HG03175 (cell line): ENCODE data around the gene PALB2.
"Not testable (repeated sequence)": the region's sequence is repeated elsewhere in the genome, so short reads cannot be mapped to it uniquely, and the experiment has no call there.

ENCODE experiments used
- ATAC-seq: cut with Tn5 transposase; IDR thresholded peaks from one replicate; pipeline ENCODE4 v1.9.1; 2021; ENCODE audit warnings: mild to moderate bottlenecking, moderate library complexity; ENCODE audit not compliant: unreplicated experiment

PALB2 gene

DNA sequence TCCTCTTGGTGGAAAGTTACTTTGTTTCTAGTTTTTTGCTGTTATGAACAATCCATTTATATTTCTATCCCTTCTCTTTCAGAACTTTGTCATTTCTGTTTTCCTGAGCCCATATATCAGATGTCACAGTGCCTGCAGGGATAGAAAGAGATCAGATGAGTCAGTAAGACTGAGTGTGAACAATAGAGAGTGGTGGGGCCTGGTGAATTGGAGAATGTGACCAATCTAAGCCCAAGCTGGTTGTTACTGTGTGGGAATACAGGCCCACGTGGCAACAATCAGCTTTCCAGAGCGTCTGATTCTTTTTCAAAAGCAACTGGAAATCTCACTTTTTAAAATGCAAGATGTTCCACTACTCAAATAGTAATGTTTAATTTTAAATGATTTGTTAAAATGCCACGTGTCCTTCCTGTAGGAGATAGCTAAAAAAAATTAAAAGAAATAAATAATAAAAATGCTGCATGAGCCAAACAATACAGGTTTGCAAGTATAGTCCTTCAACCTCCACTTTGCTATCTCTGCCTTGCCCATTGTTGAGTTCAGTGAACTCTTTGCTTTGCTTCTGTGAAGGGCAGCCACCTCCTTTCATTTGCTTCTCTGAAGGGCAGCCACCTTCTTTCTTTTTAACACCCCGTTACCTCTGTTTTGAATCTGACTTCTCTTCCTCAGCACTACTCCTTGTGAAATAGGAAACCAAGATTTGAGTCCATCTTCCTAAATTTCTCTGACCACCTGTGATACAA, 9.7 kb upstream of the PALB2 start:
- no peak for ATAC-seq

DNA sequence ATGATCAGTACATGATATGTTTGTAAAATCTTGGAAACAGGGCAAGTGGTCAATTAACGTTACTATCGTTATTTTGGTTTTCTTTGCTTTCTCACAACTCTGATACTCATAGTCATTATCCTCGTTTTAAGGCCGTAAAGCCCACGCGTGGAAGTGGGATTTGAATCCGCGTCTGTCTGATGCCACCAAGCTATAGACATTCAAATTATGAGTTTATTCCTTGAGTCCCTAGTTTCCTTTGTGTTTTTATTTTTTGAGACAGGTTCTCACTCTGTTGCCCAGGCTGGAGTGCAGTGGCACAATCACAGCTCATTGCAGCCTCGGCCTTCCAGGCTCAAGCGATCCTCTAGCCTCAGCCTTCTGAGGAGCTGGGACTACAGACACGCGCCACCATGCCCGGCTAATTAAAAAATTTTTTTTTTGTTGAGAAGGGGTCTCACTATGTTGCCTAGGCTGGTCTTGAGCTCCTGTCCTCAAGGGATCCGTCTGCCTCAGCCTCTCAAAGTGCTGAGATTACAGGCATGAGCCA, 1.2 kb upstream of the PALB2 start:
- no peak for ATAC-seq

DNA sequence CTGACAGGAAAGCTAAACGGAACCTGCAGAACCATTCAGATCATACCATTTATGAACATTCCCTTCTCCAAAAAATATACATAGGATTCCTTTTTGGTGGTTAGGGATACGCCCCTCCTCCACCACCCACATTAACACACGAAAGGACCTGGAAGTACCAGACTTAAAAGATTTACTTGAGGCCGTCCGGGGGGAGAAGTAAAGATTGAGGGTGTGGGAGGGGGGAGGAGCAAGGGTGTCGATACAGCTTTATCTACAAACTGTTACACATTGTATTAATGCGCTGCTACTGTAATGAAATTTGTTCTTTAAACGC, 537 bp downstream of the PALB2 start:
- no peak for ATAC-seq

DNA sequence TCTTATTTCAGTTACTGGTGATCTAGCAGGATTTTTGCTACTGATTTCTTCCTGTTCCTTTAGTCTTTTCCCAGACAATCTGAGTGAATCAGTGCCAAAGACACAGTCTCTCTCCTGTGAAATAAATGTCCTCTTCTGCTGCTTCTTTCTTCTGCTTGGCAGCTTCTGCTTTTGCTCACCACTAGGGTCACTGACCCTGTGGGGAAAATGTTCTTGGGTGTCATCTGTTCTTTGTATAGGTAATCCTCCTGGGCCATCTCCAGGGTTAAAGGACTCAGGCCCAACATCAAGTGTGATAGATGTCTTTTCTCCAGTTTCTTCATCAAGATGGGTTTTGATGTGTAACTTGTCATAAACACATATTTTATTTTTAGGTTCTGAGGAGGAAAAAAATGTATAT, 5.2 kb downstream of the PALB2 start:
- ATAC-seq = no peak

DNA sequence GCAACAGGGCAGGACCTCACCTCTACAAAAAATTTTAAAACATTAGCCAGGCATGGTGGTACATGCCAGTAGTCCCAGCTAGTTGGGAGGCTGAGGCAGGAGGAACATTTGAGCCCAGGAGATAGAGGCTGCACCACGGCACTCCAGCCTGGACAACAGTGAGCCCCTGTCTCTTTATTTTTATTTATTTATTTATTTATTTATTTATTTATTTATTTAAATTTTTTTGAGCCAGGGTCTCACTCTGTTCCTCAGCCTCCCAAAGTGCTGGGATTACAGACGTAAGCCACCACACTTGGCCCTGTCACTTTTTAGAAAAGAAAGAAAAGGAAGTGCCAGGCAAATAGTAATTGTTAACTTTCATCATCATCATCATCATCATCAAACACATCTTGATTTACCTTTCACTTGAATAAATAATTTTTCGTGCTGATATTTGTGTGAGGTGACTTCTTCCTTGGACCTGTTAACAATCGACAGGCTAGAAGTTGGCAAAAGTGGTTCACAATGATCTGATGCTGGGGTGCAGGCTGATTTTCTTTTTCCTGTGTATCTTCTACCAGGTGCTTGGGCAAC, 6.6 kb downstream of the PALB2 start:
- ATAC-seq = no peak

DNA sequence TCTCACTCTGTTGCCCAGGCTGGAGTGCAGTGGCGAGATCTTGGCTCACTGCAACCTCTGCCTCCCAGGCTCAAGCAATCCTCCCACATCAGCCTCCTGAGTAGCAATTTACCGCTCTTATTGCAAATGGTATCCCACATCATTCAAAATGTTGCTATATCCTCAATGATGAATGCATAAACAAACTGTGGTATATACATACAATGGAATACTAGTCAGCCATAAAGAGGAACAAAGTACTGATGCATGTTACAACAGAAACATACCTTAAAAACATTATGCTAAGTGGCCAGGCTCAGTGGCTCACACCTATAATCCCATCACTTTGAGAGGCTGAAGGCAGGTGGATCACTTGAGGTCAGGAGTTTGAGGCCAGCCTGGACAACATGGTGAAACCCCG, 9.2 kb downstream of the PALB2 start:
- not testable (repeated sequence) for ATAC-seq

DNA sequence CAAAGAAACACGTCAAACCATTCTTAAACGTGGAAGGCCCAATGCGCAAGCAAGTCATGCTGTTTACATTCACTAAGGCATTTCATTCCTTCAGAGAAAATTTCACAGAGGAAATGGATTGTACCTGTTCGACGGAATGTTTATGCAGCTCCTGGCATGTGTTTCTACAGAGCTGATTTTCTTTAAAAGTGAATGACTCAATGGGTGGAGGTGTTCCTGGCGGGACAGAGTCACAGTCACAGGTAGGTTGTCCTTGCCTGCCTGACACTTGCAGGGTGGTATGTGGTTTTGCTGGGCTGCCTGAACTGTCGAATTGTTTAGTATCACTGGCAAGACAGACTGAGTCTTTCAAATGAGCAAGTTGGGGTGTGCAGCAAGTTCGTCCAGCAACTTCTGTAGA, 11.6 kb downstream of the PALB2 start:
- ATAC-seq = no peak

DNA sequence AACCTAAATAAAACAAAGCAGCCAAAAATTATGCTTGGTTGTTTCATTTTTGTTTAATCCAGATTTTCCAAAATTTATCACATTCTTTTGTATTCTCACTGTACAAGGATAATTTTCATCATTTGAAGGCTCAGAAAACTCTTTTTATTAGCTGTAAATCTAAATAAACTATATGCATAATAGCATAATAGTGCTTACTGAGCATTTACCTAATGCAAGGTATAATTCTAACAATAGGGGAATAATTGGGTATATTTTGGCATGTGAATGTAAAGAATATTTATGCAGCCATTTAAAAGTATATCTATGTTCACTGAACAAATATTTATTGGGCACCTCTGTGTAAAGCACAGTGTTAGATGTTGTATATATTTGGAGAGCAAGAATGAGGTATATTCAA, 17.0 kb downstream of the PALB2 start:
- no peak for ATAC-seq

DNA sequence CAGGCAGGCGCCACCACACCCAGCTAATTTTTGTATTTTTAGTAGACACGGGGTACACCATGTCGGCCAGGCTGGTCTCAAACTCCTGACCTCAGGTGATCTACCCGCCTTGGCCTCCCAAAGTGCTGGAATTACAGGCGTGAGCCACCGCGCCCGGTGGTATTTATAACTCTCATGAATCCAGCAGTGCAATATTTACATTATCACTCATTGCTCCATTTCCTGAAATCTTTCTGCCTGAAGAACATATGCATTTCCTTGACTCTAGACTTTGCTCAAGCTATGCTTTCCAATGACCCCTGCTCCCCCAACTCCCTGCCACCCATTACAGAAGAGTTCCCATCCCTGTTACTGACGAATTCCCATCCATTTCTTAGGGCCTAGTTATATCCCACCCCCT, 25.3 kb downstream of the PALB2 start:
- ATAC-seq = no peak

DNA sequence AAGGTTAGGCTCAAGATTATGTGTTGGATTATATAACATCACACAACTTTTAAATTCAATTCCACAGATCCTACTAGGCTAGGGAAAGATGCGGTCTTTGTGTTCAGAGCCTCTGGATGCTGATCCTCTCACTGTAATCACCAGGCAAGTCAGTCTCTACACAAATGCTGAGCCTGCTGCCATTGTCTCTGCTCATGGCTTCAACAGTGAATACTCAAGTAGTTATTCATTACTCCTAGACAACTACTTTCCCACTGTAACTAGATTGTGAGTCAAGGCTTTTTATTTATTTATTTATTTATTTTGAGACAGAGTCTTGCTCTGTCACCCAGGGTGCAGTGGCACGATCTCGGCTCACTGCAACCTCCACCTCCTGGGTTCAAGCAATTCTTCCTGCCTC, 29.2 kb downstream of the PALB2 start:
- ATAC-seq = no peak

DNA sequence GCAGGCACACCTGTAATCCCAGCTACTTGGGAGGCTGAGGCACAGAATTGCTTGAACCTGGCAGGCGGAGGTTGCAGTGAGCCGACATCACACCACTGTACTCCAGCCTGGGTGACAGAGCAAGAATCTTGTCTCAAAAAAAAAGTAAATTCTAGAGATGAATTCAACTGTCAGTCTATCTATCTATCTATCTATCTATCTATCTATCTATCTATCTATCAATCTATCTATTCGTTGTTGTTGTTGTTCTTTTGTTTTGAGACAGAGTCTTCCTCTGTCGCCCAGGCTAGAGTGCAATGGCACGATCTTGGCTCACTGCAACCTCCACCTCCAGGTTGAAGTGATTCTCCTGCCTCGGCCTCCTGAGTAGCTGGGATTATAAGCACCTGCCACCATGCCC, 30.2 kb downstream of the PALB2 start:
- not testable (repeated sequence) for ATAC-seq

DNA sequence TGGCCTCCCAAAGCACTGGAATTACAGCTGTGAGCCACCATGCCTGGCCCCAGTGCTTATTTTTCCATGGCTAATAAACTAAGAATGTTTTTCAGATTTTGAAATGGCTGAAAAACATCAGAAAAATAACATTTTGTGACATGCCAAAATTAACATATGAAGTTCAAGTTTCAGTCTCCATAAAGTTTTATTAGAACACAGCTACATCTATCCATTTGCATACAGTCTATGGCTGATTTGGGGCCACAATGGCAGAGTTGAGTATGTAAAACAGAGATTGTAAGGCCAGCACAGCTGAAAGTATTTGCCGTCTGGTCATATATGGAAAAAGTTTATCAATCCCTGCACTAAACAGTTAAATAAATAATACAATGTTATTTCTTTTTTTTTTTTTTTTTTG, 31.2 kb downstream of the PALB2 start:
- no peak for ATAC-seq

DNA sequence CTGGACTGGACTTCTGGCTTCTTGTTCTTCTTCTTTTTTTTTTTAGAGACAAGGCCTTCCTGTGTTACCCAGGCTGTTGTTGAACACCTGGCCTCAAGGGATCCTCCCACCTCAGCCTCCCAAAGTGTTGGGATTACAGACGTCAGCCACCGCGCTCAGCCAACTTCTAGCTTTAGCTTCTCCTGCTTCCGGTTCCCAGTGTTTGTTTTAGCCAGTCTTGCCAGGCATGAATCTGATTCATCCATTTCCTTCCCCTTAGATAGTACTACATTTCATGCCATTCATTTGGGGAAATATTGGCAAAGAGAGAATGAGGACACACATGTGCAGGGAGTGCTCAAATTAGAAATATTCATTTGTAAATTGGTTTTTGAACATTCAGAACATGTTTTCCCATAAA, 32.9 kb downstream of the PALB2 start:
- no peak for ATAC-seq

DNA sequence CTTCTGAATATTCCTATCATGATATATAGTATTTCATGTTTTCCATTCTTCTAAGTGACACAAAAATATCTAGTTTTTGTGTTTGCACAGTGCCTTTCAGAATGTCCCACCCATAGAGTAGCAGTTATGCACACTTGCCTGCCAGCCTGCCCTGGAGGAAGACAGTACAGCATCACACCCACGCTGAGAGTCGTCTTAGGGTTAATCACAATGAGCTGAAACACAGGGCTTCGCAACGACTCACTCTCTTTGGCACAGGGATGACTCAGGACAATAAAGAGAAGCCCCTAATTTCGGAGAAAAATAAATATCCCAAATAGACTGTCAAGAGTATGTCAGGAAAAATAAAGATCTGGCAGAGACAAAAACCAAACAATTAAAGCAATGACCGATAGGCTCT, 33.4 kb downstream of the PALB2 start:
- no peak for ATAC-seq

DNA sequence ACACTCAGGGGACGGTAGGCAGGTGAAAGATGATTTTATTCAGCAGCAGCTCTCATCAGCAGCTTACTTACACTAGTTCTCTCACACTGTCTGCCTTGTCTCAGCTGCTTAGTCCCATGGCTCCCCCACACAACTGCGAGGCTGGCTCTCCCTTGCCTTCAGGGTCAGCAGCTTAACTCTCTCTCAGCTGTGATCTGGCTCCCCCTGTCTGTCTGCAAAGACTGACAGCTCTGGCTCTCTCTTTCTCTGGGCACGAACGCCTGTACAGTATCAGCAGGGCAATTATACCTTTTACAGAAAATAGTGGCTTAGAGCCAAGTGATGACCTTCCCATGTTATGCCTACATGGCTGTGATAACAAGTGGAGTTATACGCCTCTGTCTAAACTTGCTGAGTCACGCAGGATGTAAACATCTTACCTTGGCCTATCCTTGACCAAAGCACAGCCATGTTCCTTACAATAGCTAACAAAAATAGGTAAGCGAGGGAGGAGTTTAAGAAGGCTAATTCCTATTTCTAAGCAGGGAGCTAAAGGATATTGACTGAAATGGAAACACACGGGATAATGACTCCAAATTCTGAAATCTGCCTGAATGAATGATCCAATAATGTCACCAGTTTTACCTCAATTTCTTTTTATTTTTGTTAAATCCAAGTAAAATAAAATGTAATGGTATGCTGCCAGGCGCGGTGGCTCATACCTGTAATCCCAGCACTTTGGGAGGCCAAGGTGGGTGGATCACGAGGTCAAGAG, 43.9 kb downstream of the PALB2 start:
- ATAC-seq = no peak

DNA sequence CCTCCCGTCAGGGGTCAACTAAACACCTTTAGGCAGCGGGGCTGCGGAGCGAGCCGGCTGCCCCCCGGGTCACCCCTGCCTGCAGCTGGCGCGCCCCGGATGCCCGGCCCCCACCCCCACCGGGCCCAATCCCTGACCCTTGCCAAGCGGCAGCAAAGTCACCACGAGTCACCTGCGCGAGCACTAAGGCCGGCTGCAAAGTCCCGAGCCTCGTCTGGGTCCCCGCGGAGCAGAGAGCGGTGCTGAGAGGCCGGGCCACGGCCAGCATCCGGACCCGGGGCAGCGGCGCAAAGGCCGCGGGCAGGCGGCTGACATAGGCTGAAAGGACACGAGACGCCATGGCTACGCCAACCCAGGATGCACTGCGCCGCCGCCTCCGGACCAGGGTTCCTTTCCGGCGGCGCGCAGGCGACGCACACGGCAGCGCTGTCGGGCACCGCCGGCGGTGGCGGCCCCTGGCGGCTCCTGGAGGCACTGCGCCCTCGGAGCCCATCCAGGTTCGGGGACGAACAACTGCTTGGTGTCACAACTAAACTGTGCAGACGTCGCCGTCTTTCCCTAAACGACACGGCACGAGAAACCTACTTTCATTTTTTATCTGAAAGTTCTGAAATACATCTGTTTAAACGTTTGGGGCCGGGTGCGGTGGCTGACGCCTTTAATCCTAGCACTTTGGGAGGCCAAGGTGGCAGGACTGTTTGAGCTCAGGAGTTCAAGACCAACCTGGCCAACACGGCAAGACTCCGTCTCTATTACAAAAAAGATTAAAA, 45.0 kb downstream of the PALB2 start, which contains the start of gene NDUFAB1:
TSS of gene NDUFAB1 (minus strand) at position 366 of the 770 bp plus-strand sequence. CDS start at position 340, 26 bp downstream.
- peak; percentile 95 for ATAC-seq

DNA sequence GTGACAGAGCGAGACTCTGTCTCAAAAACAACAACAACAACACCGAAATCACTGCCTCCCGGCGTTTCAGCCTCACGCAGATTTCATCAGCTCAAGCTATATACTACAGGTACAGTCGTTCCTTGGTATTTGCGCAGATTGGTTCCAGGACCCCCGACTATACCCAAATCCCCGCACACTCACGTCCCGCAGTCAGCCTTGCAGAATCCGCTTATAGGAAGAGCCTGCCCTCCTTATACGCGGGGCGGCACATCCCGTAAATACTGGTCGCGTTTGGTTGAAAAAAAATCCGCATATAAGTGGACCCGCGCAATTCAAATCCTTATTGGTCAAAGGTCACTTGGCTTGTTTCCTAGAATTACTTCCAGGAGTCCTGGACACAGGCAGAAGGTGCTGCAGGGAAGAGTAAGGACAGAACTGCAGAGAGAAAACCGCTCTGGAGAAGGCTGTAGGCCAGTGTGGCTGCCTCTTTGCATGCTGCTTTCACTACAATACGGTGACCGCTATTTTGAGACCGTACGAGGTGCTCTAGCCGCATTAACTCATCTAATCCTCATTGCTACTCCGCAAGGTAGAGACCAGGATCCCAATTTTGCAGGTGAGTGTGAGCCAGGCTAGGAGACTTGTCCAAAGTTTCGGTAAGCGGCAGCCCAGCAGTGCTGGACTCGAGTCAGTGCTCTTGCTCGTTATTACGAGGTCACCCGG, 45.7 kb downstream of the PALB2 start:
- peak; percentile 23 for ATAC-seq

DNA sequence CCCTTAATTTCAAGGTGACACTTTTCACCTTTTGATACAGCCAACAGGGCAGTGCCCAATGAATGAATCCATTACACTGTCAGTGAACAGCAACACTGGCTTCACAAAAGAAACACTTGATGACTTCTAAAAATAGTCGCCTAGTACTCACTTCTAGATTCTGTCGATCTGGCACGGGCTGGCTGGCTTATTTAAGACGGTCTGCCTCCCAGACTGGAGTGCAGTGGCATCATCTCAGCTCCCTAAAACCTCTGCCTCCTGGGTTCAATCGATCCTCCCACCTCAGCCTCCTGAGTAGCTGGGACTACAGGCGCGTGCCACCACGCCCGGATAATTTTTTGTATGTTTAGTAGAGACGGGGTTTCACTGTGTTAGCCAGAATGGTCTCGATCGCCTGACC, 46.9 kb downstream of the PALB2 start:
- no peak for ATAC-seq

DNA sequence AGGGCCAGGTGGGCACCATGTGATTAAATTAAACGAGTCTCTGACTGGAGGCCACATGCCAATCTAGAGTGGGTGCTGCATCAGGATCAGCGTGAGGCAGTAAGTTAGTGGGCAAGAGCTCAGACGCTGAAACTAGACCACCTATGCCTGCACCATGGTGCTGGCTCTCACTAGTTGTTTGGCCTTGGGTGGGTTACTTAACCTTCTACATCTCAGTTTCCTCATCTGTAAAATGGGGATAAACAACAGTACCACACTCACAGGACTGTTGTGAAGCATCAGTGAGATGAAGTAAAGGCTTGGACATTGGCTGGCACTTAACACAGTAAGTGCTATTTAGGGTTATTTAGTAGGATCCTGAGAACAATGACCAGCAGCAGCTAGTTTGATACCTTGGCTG, 50.9 kb downstream of the PALB2 start:
- ATAC-seq = no peak

DNA sequence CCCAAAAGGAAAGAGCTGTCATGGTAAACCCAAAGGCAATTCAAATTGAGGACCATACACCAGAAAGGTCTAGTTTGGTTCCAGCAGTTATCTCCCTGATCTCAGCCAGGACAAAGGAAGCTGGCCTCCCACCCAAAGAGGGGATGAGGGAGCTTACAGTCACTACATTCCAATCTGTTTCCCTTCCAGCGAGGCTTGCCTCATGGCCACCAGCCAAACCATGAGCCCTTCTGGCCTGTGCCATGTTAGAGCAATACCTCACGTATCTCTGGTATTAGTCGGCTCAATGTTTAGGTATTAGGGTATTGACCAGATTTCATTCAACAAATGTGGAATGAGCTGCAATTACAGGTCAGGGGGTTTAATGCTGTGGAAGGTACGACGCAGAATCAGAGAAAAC, 53.4 kb downstream of the PALB2 start:
- no peak for ATAC-seq
